OCI-LY7 (cell line): ENCODE data around the gene ASMTL. TPM values are rescaled to one million over a fixed set of nuclear protein-coding genes. Genes with fewer than 3 reads are reported as not detected.
A peak's percentile ranks its signal among the peaks of the same experiment; 100 is the strongest.

Experiments
- BruUV-seq: library from RNA; stranded (reverse); fragments of 400-500 nt; replicated peaks from 2 replicates; lab custom pipeline; 2021; lab: Mats Ljungman, UMichigan
- CTCF ChIA-PET: fragments of 300-600 bp; sonication (Branson Sonifier 250); formaldehyde crosslinking; loops from one replicate; lab custom pipeline; 2022; ENCODE audit warnings: antibody characterized with exemption; ENCODE audit not compliant: unreplicated experiment; lab: Charles Lee
- POLR2A ChIA-PET: fragments of 300-600 bp; sonication (Branson Sonifier 250); formaldehyde crosslinking; loops from one replicate; lab custom pipeline; 2022; ENCODE audit warnings: antibody characterized with exemption; lab: Charles Lee
- DNase-seq: peaks from one replicate; pipeline ENCODE4 v3.0.0-alpha.2; 2015; ENCODE audit warnings: low spot score
- H2AFZ ChIP-seq: fragments of 200-600 bp; sonication (generic), shearing (Covaris generic); 2 replicates; pipeline ENCODE4 v1.6.1; 2014; ENCODE audit warnings: mild to moderate bottlenecking, antibody characterized with exemption, low read length, moderate library complexity
- H3K27ac ChIP-seq: fragments of 200-600 bp; sonication (generic); 2 replicates; pipeline ENCODE4 v1.5.1; 2014; ENCODE audit warnings: mixed run types, low read depth, mild to moderate bottlenecking, moderate library complexity, low read length, inconsistent platforms; ENCODE audit not compliant: poor library complexity, severe bottlenecking
- H3K36me3 ChIP-seq: fragments of 200-600 bp; sonication (generic); 2 replicates; pipeline ENCODE4 v1.6.1; 2014; ENCODE audit warnings: mild to moderate bottlenecking, antibody characterized with exemption, low read length, moderate library complexity, mixed read lengths; ENCODE audit not compliant: insufficient read depth
- H3K4me1 ChIP-seq: fragments of 200-600 bp; sonication (generic); 2 replicates; pipeline ENCODE4 v1.5.1; 2014; ENCODE audit warnings: mild to moderate bottlenecking, low read length; ENCODE audit not compliant: insufficient read depth, poor library complexity, severe bottlenecking
- H3K4me2 ChIP-seq: fragments of 200-600 bp; sonication (generic); 2 replicates; pipeline ENCODE4 v1.6.1; 2014; ENCODE audit warnings: mild to moderate bottlenecking, low read length
- H3K4me3 ChIP-seq: fragments of 200-600 bp; sonication (generic); 2 replicates; pipeline ENCODE4 v1.5.1; 2014; ENCODE audit warnings: mild to moderate bottlenecking, low read depth, low read length; ENCODE audit not compliant: poor library complexity, severe bottlenecking
- H3K79me2 ChIP-seq: fragments of 200-600 bp; sonication (generic); 2 replicates; pipeline ENCODE4 v1.6.1; 2016; ENCODE audit warnings: low read depth, mild to moderate bottlenecking, low read length, moderate library complexity, mixed read lengths; ENCODE audit not compliant: insufficient read depth
- H3K9me2 ChIP-seq: fragments of 200-600 bp; sonication (generic); 2 replicates; pipeline ENCODE4 v1.6.1; 2016; ENCODE audit warnings: mild to moderate bottlenecking, low read length, mixed read lengths; ENCODE audit not compliant: insufficient read depth
- H3K9me3 ChIP-seq: fragments of 200-600 bp; sonication (generic); 2 replicates; pipeline ENCODE4 v1.6.1; 2014; ENCODE audit warnings: mild to moderate bottlenecking, mixed run types, low read length, mixed read lengths
- H4K20me1 ChIP-seq: fragments of 200-600 bp; sonication (generic); 2 replicates; pipeline ENCODE4 v1.6.1; 2014; ENCODE audit warnings: mild to moderate bottlenecking, antibody characterized with exemption, low read length, moderate library complexity, mixed read lengths; ENCODE audit not compliant: insufficient read depth
- CTCF ChIP-seq: fragments of 200-600 bp; sonication (generic); conservative IDR thresholded peaks from 2 replicates; pipeline ENCODE4 v1.5.1; 2014; ENCODE audit warnings: mild to moderate bottlenecking, antibody characterized with exemption, low read length, moderate library complexity, mixed read lengths
- EZH2phosphoT487 ChIP-seq: fragments of 200-600 bp; sonication (generic); IDR thresholded peaks from 2 replicates; pipeline ENCODE4 v1.6.1; 2018; ENCODE audit warnings: low read depth, borderline replicate concordance, mild to moderate bottlenecking, mixed run types, antibody characterized with exemption, low read length, moderate library complexity, mixed read lengths
- intact Hi-C: fragments of 100-400 bp; cut with micrococcal nuclease; formaldehyde crosslinking; loops from one replicate; pipeline ENCODE4 v1.10.0; 2022; ENCODE audit not compliant: unreplicated experiment
- total RNA-seq, 2 experiments: library from RNA; depleted of rRNA in 1 of 2; stranded (reverse); fragments of >200 nt in 1 of 2; shearing (Covaris generic) in 1 of 2; gene quantifications; 2 replicates each; pipeline ENCODE4 v1.2.3, GENCODE V29; 2014 to 2022

The ASMTL gene
- total RNA-seq, 2 experiments from 2014 or later = 17.2 to 37.0 TPM

- Histone ChIP-seq H3K4me3 (peak overlapping the region; percentile 55), H4K20me1 (no peaks in the 10 kb centered on the region), H3K4me1 (peaks cover 81% of the 10 kb centered on the region), H3K9me2 (no peaks in the 10 kb centered on the region), H3K27ac (peak overlapping the region; percentile 97), H3K79me2 (peaks cover 52% of the 10 kb centered on the region), H2AFZ (no peak overlapping the region), H3K4me2 (peak overlapping the region; percentile 71; the same call in 1 of the 2 replicates), H3K9me3 (no peaks in the 10 kb centered on the region), H3K36me3 (peaks cover 57% of the 10 kb centered on the region)
- BruUV-seq = no TSS peak
- CTCF ChIA-PET = no interaction called here
- DNase-seq = no peak
- intact Hi-C loops = no loop called here
- POLR2A ChIA-PET = no interaction called here
- TF ChIP-seq EZH2phosphoT487 = no peak
- TF ChIP-seq CTCF = no peak
Observed at GRCh38 chrX:1466232-1466661, 13.5 kb upstream of the ASMTL start.

- H4K20me1 ChIP-seq = no peaks in the 10 kb centered on the region
- TF ChIP-seq CTCF (no peak), EZH2phosphoT487 (no peak)
- no peaks in the 10 kb centered on the region for H3K9me2 ChIP-seq
- no peak overlapping the region for H3K4me2 ChIP-seq
- H3K27ac ChIP-seq = peak overlapping the region; percentile 97
- no peak overlapping the region for H3K4me3 ChIP-seq
- ChIA-PET POLR2A (no interaction called here), CTCF (no interaction called here)
- peaks cover 45% of the 10 kb centered on the region for H3K79me2 ChIP-seq
- H3K36me3 ChIP-seq = peaks cover 57% of the 10 kb centered on the region
- no peaks in the 10 kb centered on the region for H3K9me3 ChIP-seq
- H2AFZ ChIP-seq = no peak overlapping the region
- peaks cover 74% of the 10 kb centered on the region for H3K4me1 ChIP-seq
- no TSS peak for BruUV-seq
- intact Hi-C loops = no loop called here
- no peak for DNase-seq
Observed at GRCh38 chrX:1465286-1466231, 12.8 kb upstream of the ASMTL start.

GRCh38 chrX:1464971-1465285 is 12.2 kb upstream of the ASMTL start:
- H3K36me3 ChIP-seq = peaks cover 57% of the 10 kb centered on the region
- intact Hi-C loops = no loop called here
- no peak overlapping the region for H3K4me2 ChIP-seq
- DNase-seq = no peak
- no peak overlapping the region for H2AFZ ChIP-seq
- peak overlapping the region; percentile 20 for H3K27ac ChIP-seq
- BruUV-seq = no TSS peak
- H3K79me2 ChIP-seq = peaks cover 39% of the 10 kb centered on the region; the same call in 1 of the 2 replicates
- no peaks in the 10 kb centered on the region for H4K20me1 ChIP-seq
- H3K4me3 ChIP-seq = no peak overlapping the region
- ChIA-PET CTCF (no interaction called here), POLR2A (no interaction called here)
- TF ChIP-seq EZH2phosphoT487 = no peak
- no peak for TF ChIP-seq CTCF
- H3K4me1 ChIP-seq = peaks cover 68% of the 10 kb centered on the region
- no peaks in the 10 kb centered on the region for H3K9me2 ChIP-seq
- no peaks in the 10 kb centered on the region for H3K9me3 ChIP-seq
